Fibroblast of the conjunctiva (primary cell): Measurements from ENCODE around the gene HUNK.

Experiments used
- DNase-seq: peaks from one replicate; pipeline ENCODE4 v3.0.0-alpha.2; 2010; ENCODE audit warnings: low read depth

The HUNK gene

DNA sequence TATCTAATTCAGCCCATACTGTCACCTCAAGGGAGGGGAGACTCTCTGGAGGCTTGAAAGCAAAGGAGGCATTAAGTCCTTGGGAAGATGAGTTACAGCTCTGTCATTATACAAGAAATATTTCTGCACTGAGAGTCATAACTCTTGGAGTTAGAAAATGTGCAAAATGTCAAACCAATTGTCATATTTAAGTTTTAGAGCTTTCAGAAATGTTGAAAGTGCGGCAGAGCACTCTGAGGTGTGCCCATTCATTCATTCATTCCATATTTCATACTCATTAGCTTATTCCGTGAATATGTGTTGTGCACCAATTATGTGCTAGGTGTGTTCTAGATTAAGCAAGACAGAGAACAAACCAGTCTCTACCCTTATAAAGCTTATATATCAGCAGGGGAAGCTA, 87.1 kb downstream of the HUNK start:
- DNase-seq = no peak

DNA sequence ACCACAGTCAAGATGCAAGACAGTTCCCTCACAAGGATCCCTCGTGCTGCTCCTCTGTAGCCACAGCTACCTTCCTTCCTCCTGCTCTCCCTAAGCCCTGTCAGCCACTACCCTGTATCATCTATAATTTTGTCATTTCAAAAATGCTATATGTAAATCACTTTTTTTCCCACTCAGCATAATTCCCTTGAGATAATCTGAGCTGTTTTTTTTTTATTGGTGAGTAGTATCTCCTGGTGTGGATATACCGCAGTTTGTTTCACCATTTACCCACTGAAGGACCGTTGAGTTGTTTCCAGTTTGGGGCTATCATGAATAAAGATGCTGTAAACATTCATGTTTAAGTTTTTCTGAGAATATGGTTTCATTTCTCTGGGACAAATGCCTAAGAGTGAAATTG, 88.2 kb downstream of the HUNK start:
- DNase-seq = no peak

DNA sequence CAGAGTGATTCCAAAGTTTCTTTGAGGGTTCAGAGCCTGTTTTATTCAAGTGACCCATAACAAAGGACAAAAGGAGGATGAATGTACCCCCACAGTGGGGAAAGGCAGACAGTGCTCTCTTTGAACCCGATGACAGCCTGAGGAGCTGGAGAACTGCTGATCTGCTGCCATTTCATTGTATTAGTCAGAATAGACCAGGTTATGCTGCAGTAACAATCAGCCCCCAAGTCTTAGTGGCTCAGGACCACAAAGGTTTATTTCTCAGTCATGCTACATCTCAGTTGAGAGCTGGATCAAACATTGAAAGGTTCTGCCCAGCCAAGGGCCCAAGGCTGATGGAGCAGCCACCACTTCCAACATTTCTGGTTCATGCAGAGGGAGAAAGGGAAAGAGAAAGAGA, 88.9 kb downstream of the HUNK start:
- no peak for DNase-seq

DNA sequence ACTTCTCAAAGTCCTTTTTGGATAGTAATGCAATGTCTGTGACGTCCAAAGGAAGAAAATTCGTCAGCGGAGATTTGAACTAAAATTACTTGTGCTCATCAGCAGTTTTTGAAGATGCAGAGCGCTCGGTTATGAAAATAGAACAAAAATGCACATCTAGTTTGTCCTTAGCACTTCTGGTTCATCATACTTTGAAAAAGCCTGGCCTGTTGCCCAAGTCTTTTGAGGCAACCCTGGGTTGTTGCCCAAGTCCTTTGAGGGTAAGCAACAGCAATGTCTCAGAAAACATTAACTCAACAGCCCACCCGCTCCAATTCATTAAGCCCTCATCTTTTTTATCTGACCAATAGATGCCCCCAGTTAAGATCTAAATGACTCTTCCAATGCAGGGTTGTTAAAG, 91.9 kb downstream of the HUNK start:
- no peak for DNase-seq

DNA sequence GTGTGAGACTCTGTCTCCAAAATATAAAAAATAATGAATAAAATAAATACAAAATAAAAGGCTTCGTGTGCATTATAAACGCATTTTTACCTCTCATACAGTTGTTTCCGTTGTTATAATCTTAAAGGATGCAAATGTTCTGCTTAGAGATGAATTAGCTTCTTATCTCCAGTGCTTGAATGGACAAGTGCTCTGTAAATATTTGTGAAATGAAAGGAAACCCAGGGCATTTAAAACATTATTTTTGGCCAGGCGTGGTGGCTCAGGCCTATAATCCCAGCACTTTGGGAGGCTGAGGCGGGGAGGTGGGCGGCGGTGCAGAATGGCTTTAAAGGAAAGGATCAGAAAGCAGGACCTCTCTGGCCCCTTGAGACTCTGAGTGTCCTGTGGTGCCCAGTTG, 94.5 kb downstream of the HUNK start:
- no peak for DNase-seq

DNA sequence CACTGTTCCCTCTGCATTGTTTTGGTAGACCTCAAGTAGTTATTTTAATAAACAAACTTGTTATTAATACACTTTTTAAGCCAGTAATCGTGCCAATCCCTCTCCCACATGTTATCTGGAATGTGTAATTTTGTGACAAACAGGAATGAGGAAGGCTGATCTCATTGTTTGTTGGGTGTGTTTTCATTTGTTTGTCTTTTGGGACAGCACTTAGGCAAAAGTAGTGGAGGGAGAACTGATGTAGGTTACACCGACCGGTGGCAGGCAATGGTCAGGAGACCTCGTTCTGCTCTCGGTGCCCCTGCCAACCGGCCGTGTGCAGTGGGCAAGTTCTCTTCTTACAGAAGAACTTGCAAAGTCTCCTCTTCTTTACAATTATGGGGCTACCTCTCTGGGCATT, 99.8 kb downstream of the HUNK start:
- DNase-seq = no peak

DNA sequence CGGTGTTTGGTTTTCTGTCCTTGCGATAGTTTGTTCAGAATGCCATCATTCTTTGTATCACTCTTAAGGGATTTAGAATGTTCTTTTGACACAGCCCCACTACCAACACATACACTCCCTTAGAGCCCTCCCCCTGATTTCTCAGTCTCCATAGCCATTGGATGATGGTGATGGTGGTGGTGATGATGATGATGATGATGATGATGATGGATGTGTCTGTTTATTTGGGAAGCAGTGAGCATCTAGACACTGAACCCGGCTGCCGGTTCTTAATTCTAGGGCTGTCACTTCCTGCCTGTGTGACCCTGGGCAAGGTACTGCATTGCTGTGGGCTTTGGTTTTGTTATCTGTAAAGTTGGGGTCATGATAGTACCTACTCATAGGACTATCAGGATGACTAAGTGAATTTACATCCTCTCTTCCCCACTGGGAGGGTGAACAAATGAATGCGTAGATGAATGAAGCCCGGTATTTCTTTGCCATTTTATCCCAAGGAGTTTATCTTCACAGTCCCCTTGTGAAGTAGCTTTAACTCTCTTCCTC, 100.7 kb downstream of the HUNK start:
- no peak for DNase-seq

DNA sequence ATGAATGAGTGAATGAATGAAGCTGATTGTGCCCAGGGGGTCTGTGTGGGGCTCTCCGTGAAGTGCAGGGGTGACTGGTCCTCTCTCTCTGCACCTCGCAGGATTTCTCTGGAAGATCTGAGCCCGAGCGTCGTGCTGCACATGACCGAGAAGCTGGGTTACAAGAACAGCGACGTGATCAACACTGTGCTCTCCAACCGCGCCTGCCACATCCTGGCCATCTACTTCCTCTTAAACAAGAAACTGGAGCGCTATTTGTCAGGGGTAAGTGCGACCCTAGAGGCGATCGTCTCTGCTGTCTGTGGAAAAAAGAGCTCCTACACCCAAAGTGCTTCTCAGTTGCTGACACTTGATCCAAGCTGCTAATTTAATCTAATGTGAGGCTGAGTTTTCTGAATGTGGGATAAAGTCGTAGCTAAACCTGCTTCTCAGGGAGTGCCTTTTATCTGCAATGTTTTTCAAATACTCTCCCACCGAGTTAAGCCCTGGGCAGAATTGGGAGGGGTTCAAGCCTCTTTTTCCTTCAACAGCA, 101.7 kb downstream of the HUNK start:
- no peak for DNase-seq

DNA sequence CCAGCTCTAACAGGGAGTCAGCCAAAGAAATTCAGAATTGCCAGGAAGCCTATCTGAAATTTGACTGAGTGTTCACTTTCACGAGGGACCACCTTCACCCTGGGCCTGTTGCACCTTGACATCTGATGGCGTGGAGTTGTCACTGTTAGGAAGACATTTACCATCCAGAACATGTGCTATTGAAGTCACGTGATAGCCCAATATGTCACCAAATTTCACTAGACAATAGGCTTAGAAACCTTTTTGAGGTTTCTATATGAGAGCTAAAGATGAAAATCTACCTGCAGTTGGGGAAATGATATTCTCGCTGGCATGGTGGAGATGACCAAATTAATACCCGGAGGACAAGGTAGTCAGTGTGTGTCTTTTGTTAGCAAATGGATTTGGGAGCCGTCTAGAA, 102.7 kb downstream of the HUNK start:
- no peak for DNase-seq

DNA sequence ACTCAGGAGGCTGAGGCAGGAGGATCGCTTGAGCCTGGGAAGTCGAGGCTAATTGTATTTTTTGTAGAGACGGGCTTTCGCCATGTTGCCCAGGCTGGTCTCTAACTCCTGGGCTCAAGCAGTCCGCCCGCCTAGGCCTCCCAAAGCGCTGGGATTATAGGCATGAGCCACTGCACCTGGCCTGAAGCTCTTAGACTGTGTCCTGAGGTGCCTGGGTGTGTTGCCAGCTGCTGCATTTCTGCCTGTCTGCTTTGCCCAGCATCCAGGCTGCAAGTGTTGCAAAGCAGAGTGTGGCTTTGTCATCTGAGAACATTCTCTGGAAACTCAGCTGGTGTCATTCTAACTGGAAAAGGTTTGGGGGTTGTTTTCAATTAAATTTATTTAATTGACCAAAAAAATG, 105.0 kb downstream of the HUNK start:
- DNase-seq = no peak

DNA sequence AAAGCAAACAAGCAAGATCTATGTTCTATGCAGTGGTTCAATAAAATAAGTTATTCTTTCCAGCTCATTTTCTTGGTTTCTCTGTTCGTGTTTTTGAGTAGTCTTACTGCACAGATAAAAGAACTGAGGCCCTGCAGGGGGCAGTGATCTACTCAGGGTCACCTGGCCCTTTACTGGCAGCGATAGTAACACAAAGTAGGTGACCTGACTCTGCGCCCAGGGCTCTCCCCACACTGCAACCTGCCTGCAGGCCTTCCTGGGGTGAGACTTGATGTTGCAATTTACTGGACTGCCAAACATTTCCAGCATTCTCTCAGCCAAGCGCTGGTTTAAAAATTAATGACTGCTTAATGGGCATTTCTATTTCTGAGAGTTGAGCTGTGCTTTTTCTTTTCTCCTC, 110.3 kb downstream of the HUNK start:
- DNase-seq = no peak

DNA sequence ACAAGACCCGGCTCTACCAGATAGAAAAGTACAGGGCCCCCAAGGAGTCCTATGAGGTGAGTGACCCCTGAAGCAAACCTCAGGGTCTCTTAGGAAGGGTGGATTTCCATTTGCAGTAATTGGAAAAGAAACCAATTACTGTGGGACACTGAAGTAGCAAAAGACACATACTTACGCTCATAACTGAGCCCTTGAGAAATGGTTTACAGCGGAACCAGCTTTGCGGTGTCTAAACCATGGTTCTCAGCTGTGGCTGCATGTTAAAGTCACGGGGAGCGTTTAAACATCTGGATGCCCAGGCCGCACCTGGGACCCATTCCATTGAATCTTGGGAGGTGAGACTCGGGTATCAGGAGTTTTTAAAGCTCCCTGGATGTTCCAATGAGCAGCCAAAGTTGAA, 110.7 kb downstream of the HUNK start:
- DNase-seq = no peak

DNA sequence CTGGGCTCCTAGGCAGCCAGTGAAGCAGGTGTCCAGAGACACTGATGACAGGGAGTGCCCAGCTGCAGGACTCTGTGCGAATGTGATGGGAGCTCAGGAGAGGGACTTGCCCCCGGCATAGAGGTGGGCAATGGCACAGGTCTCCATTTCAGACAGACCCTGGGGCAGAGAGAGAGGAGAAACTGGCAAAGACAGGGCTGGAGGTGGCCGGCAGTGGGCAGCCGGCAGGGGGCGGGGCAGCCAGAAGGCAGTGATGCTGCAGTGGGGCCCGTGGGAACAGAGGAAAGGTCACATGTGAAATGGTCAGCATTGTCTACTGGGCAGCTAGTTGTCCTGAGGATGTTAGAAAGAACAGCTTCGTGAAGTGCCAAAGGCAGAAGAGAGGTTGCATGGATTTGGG, 112.6 kb downstream of the HUNK start:
- no peak for DNase-seq

DNA sequence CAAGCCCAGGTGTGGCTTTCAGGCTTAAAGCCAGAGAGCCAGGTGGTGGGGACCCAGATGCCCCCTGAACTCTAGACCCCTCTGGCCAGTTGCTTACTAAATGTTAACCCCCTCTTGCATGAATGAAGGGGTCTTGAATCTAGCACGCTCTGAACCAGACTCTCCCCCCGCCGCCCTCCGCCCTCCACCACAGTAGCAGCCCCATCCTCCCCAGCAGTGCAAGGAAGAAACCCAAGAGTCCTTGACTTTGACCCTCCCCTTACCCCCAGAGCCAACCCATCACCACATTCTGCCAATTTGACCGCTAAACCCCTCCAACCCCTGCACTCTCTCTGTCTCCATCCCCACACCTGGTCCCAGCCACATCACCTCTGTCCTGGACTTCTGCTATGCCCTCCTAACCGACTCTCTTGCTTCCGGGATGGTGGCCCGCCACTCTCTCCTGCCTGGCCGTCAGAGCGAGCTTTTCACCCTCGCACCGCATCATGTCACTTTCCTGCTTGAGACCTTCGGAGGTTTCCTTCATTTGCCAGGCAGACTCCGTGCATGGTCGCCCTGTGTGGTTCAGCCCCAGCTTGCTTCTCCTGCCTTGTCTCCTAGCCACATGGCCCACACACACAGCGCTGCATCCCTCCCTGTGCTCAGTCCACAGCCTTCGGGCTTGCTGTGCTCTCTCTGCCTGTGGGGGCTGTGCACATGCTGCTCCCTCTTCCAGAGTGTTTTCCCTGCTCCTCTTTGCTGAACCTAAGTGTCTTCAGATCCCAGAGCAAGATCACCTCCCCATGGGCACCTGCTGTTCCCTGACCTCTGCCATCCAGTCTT, 113.4 kb downstream of the HUNK start:
- DNase-seq = no peak

DNA sequence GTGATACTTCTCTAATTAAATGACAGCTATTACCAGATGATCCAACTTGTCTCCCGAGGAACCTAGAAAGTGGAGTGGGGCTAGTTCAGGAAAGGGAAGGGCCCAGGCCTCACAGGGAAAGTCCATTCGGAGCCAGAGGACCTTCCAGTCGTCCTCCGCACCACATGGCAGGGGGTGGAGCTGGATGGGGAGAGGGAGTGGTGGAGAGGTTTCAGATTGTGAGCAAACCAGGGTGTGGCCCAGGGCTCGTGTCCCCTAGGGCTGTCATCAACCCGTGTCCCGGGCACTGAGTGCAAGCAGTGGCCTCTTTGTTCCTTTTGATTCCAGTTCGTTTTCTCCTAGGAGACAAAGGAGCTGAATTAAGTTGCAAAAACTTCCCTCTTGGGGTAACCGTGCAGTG, 114.9 kb downstream of the HUNK start:
- DNase-seq = no peak

DNA sequence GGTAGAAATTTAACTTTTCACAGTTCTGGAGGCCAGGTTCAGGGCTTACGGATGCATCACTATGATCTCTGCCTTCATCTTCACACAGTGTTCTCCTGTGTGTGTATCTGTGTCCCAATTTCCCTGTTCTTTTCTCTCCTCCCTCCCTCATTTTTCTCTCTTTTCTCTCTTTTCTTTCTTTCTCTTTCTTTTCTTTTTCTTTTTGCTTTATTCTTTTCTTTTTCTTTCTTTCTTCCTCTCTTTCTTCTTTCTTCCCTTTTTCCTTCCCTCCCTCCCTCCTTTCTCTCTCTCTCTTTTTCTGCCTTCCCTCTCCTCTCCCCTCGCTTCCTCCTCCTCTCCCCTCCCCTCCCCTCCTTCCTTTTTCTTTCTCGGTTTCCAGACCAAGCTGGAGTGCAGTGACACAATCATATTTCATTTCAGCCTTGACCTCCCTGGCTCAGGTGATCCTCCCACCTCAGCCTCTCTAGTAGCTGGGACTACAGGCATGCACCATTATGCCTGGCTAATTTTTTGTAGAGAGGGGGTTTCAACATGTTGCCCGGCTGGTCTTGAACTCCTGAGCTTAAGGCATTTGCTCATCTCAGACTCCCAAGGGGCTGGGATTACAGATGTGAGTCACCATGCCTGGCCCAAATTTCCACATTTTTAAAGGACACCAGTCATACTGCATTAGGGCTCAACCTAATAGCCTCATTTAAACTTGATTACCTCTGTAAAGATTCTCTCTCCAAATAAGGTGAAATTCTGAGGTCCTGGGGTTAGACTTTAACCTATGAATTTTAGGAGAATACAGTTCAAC, 115.9 kb downstream of the HUNK start:
- DNase-seq = no peak

DNA sequence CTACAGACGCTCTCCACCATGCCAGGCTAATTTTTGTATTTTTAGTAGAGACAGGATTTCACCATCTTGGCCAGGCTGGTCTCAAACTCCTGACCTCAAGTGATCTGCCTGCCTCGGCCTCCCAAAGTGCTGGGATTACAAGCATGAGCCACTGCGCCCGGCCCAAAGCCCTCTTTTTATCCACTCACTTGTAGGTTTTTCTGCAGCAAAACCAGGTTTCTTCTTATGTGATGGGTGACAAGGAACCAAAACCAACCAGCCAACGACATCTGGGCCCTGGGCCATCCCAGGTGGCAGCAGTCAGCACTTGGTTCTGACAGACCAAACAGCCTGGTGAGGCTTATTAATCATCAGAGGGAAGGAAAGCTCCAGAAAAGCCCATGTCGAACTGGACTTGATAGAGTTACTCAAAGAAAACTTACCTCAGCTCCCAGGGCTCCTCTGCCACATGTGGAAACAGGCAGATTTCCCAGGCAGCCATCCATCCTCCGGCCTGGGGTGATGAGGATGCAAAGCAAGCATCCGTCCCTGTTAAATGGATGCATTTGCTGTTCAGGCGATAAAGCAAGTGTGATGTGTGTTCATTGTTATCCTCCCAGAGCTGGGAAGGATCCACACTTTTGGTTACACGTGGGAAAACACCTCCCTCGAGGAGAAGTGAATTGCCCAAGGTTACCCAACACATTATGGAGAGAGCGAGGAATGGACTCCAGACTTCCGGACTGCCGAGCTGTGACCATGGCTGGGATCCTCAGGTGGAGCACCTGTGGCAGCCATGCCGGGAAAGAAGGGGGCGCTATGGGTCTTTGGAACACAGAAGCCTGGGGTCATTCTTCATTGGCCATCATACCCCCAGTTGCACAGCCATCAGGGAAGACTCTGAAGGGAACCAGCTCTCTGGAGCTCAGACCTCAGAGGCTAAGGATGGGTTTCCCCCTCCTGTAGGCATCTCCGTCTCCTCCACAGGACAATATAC, 118.8 kb downstream of the HUNK start:
- no peak for DNase-seq

DNA sequence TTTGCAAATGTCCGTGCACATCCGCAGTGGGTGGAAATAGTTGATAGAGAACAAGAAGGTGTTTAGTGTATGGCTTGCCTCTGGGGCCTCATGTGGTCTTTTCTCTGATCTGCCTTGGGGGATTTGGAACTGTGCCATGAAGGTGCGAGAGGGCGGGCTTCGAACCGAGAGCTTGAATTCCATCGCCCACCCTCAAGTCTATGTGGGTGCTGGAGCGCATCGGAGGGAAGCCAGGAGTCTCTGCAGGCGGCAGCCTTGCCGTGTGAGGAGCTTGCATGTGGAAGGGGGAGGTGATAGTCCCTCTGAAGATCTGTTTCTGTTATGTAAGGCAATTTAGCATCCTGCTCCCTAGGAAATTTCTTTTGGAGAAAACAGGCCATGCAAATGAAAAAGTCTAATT, 119.6 kb downstream of the HUNK start:
- DNase-seq = no peak

DNA sequence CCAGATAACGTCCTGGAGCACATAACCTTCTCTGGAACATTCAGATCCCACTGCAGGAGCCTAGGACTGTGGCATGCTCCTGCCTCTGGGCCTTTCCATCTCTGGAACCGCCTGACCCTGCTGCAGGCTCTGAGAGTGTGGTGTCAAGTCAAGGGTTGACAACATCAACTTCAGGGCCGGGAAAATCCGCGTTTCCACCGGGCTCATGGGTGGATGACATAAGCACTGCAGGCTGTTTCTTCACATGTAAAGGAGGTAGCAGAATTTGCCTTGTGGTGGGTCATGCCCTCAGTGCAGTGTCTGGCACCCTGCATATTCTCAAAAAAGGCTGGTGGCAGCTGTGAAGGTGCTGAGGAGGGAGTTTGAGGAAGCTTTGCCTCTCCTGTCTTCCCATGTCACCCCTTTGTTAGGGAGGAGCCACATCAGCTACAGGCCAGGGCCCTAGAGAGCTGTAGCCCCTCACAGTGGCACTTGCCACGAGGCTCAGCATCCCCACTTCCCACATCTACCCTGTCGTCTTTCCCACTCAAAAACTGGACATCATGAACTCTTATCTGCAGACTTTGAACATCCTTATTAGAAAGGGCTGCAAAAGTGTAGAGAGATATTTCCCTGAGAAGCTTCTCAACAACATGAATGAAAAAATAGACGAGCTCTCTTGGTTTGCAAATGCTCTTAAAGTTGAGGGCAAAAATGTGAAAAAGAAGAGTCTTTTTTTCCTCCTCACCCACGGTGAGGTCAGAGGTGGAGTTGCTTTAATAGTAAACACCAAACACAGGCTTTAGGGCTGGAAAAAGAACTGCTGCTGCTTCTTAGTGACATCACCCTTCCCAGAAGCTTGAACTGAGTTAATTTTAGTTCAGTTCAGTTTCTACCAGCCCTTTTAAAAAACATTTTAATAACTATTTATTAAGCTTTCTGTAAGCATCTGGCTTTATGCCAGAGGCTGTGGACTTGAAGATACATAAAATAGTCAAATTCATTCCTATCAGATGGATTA, 121.3 kb downstream of the HUNK start:
- no peak for DNase-seq

DNA sequence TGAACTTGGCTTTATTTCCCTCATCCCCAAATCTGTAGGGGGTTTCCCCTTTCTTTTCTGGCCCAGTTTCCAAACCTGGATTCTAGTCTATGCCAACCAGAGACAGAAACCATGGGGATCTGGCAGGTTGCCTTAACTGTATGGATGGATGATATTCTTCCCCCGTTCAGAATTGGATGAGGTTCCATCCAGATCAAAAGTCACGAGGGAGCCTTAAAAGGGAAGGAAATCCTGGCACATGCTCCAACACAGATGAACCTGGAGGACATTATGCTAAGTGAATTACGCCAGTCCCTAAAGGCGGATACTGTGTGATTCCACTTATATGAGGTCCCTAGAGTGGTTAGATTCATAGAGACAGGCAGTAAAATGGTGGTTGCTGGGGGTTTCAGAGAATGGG, 124.4 kb downstream of the HUNK start:
- no peak for DNase-seq
